Ovary (tissue), 3 donors: ENCODE results near the gene SMYD1.

ENCODE experiments used
- CTCF ChIP-seq, 3 donors: fragments of 450-650 bp in 2 of 3; fragments of 200-600 bp in 1 of 3; IDR thresholded peaks; one replicate each; pipeline versions ENCODE4 v1.5.1 to v1.8.0; 2016 to 2022; ENCODE audit warnings: antibody characterized with exemption in 3 of 3, mild to moderate bottlenecking in 1 of 3
- POLR2A ChIP-seq: fragments of 450-650 bp; IDR thresholded peaks from one replicate; pipeline ENCODE4 v1.6.1; 2017; ENCODE audit warnings: antibody characterized with exemption, mild to moderate bottlenecking, moderate library complexity
- donor health status: DM: no; HTN: no; CAD: no.

- TF ChIP-seq CTCF (IDR thresholded peaks at IDR 0.05) (no peak), POLR2A (no peak)
These were observed 18.0 kb upstream of the SMYD1 start for GRCh38 chr2:88049622-88050021.
